ENCODE results near the gene TIAM1.

GRCh38 chr21:31216206-31216605 is 127.9 kb downstream of the TIAM1 start:
- TF ChIP-seq CTCF (IDR thresholded peaks at IDR 0.05), result no peak
- no peak for TF ChIP-seq POLR2A (IDR thresholded peaks at IDR 0.05)

All from lower leg skin (tissue), 3 donors.